HepG2 (cell line): ENCODE data around the gene ATP1A2. TPM values are rescaled to one million over a fixed set of nuclear protein-coding genes. Genes with fewer than 3 reads are reported as not detected.

Experiments
- CEBPG ChIP-seq: IDR thresholded peaks from 2 replicates; pipeline ENCODE4 v1.6.1; 2016
- CENPT ChIP-seq: sonication (generic); formaldehyde crosslinking; IDR thresholded peaks from 2 replicates; pipeline ENCODE4 v1.8.0; 2022; ENCODE audit warnings: low read depth, mild to moderate bottlenecking, moderate library complexity, missing genetic modification reagents
- FOXC1 ChIP-seq: sonication (generic); formaldehyde crosslinking; IDR thresholded peaks from 2 replicates; pipeline ENCODE4 v1.8.0; 2022; ENCODE audit warnings: mild to moderate bottlenecking, missing genetic modification reagents, borderline replicate concordance
- HNRNPUL1 ChIP-seq: fragments of 200-400 bp; formaldehyde crosslinking; IDR thresholded peaks from 2 replicates; pipeline ENCODE4 v1.6.1; 2017; ENCODE audit warnings: low read depth, mild to moderate bottlenecking, low read length, moderate library complexity
- NBN ChIP-seq: fragments of 450-650 bp; conservative IDR thresholded peaks from 2 replicates; pipeline ENCODE4 v1.6.1; 2017
- NFIB ChIP-seq: sonication (generic); formaldehyde crosslinking; IDR thresholded peaks from 2 replicates; pipeline ENCODE4 v1.9.0; 2021; ENCODE audit warnings: missing genetic modification reagents, mild to moderate bottlenecking, borderline replicate concordance
- NR2F1 ChIP-seq, 2 experiments: fragments of 450-650 bp in 1 of 2; formaldehyde crosslinking in 1 of 2; IDR thresholded peaks; 2 replicates each; pipeline versions ENCODE4 v1.5.0 to v1.6.1; 2016 to 2020; ENCODE audit warnings: mild to moderate bottlenecking in 1 of 2, missing compliant biosample characterization in 1 of 2, missing genetic modification reagents in 1 of 2, moderate library complexity in 1 of 2
- PHF21A ChIP-seq: sonication (generic); formaldehyde crosslinking; IDR thresholded peaks from 2 replicates; pipeline ENCODE4 v1.5.0; 2020; ENCODE audit warnings: mild to moderate bottlenecking, missing genetic modification reagents
- SOX5 ChIP-seq: IDR thresholded peaks from 2 replicates; pipeline ENCODE4 v1.6.1; 2016; ENCODE audit warnings: borderline replicate concordance
- TBX2 ChIP-seq: sonication (generic); formaldehyde crosslinking; IDR thresholded peaks from 2 replicates; pipeline ENCODE4 v1.5.0; 2020; ENCODE audit warnings: missing genetic modification reagents, mild to moderate bottlenecking, borderline replicate concordance
- ZBTB1 ChIP-seq: sonication (generic); formaldehyde crosslinking; IDR thresholded peaks from 2 replicates; pipeline ENCODE4 v1.4.0; 2020; ENCODE audit warnings: missing genetic modification reagents, borderline replicate concordance
- ZEB1 ChIP-seq: IDR thresholded peaks from 2 replicates; pipeline ENCODE4 v1.6.1; 2012; ENCODE audit warnings: mild to moderate bottlenecking, low read depth, inconsistent platforms; ENCODE audit not compliant: insufficient replicate concordance
- ZFY ChIP-seq: sonication (generic); formaldehyde crosslinking; IDR thresholded peaks from 2 replicates; pipeline ENCODE4 v1.4.0; 2020; ENCODE audit warnings: missing genetic modification reagents
- ZNF382 ChIP-seq: sonication (generic); formaldehyde crosslinking; IDR thresholded peaks from 2 replicates; pipeline ENCODE4 v1.5.0; 2020; ENCODE audit warnings: missing genetic modification reagents, mild to moderate bottlenecking, borderline replicate concordance
- ZNF780A ChIP-seq: sonication (generic); formaldehyde crosslinking; IDR thresholded peaks from 2 replicates; pipeline ENCODE4 v1.8.0; 2022; ENCODE audit warnings: mild to moderate bottlenecking, missing genetic modification reagents, moderate library complexity
- ZNF839 ChIP-seq: sonication (generic); formaldehyde crosslinking; IDR thresholded peaks from 2 replicates; pipeline ENCODE4 v1.4.0; 2020; ENCODE audit warnings: missing genetic modification reagents, mild to moderate bottlenecking, borderline replicate concordance
- polyA plus RNA-seq, 8 experiments: library from polyadenylated mRNA; depleted of rRNA in 3 of 8; stranded (reverse) in 7 of 8; unstranded in 1 of 8; fragments of >200 nt; fragmentation: Illumina TruSeq in 4 of 8; extraction: Trizol in 4 of 8; gene quantifications; 2 replicates each; pipeline versions ENCODE4 v1.2.1 to v1.2.3, GENCODE V29; 2011 to 2016; ENCODE audit warnings: low read depth in 4 of 8, missing spikeins in 1 of 8, mixed read lengths in 1 of 8; ENCODE audit not compliant: insufficient read depth in 1 of 8
- total RNA-seq, 5 experiments: library from RNA; depleted of rRNA; stranded (reverse); fragments of >200 nt; fragmentation: Illumina TruSeq; extraction: Trizol; gene quantifications; 2 replicates each; pipeline ENCODE4 v1.2.3, GENCODE V29; 2016; ENCODE audit warnings: low read depth in 1 of 5
- TF ChIP-seq, protein P1 (sequence below): sonication (generic); formaldehyde crosslinking; IDR thresholded peaks from 2 replicates; pipeline ENCODE4 v1.5.1; 2020; ENCODE audit warnings: missing genetic modification reagents, mild to moderate bottlenecking, borderline replicate concordance
- TF ChIP-seq, protein P2 (sequence below): IDR thresholded peaks from 2 replicates; pipeline ENCODE4 v1.6.1; 2018; ENCODE audit warnings: missing genetic modification reagents
- TF ChIP-seq, protein P3 (sequence below): sonication (generic); formaldehyde crosslinking; IDR thresholded peaks from 2 replicates; pipeline ENCODE4 v1.5.0; 2020; ENCODE audit warnings: missing genetic modification reagents
- TF ChIP-seq, protein P4 (sequence below): IDR thresholded peaks from 2 replicates; pipeline ENCODE4 v1.6.1; 2016; ENCODE audit warnings: missing compliant biosample characterization, missing genetic modification reagents, borderline replicate concordance
- TF ChIP-seq, protein P5 (sequence below), 2 experiments: IDR thresholded peaks; 2 replicates each; pipeline ENCODE4 v1.6.1; 2011 to 2012; ENCODE audit warnings: low read length in 2 of 2, borderline replicate concordance in 1 of 2, low read depth in 1 of 2, mild to moderate bottlenecking in 1 of 2, moderate library complexity in 1 of 2

The ATP1A2 gene
- total and polyA plus RNA-seq, 2 of the 13 experiments (the other 11 are each of a cell fraction or from before 2014, with no cell fraction given): 0.16 TPM; not detected in 1

DNA sequence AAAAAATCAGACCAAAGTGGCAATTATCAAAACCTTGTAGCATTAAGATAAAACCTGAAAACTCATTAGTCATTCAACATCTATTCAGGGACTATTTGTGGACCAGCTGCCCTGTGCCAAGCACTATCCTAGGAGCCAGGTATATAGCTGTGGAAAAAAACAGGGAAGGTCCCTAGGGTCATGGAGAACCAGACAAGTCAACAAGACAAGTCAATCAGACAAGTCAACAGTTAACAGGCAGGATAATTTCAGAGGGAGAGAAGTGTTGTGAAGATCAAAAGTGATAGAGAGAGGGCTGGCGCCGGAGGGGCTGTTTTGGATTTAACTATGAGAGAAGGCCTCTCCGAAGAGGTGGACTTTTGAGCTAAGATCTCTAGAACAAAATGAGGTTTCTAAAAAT is 32.6 kb downstream of the ATP1A2 start (continued):
- no peak for TF ChIP-seq ZBTB1 (CRISPR knock-in tag)
- TF ChIP-seq HNRNPUL1: no peak
- TF ChIP-seq, protein P1, sequence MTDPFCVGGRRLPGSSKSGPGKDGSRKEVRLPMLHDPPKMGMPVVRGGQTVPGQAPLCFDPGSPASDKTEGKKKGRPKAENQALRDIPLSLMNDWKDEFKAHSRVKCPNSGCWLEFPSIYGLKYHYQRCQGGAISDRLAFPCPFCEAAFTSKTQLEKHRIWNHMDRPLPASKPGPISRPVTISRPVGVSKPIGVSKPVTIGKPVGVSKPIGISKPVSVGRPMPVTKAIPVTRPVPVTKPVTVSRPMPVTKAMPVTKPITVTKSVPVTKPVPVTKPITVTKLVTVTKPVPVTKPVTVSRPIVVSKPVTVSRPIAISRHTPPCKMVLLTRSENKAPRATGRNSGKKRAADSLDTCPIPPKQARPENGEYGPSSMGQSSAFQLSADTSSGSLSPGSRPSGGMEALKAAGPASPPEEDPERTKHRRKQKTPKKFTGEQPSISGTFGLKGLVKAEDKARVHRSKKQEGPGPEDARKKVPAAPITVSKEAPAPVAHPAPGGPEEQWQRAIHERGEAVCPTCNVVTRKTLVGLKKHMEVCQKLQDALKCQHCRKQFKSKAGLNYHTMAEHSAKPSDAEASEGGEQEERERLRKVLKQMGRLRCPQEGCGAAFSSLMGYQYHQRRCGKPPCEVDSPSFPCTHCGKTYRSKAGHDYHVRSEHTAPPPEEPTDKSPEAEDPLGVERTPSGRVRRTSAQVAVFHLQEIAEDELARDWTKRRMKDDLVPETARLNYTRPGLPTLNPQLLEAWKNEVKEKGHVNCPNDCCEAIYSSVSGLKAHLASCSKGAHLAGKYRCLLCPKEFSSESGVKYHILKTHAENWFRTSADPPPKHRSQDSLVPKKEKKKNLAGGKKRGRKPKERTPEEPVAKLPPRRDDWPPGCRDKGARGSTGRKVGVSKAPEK (CRISPR knock-in tag): no peak
- TF ChIP-seq, protein P2, sequence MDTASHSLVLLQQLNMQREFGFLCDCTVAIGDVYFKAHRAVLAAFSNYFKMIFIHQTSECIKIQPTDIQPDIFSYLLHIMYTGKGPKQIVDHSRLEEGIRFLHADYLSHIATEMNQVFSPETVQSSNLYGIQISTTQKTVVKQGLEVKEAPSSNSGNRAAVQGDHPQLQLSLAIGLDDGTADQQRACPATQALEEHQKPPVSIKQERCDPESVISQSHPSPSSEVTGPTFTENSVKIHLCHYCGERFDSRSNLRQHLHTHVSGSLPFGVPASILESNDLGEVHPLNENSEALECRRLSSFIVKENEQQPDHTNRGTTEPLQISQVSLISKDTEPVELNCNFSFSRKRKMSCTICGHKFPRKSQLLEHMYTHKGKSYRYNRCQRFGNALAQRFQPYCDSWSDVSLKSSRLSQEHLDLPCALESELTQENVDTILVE: no peak
- TF ChIP-seq, protein P3, sequence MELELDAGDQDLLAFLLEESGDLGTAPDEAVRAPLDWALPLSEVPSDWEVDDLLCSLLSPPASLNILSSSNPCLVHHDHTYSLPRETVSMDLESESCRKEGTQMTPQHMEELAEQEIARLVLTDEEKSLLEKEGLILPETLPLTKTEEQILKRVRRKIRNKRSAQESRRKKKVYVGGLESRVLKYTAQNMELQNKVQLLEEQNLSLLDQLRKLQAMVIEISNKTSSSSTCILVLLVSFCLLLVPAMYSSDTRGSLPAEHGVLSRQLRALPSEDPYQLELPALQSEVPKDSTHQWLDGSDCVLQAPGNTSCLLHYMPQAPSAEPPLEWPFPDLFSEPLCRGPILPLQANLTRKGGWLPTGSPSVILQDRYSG: no peak
- no peak for TF ChIP-seq ZEB1
- TF ChIP-seq TBX2 (CRISPR knock-in tag): peak; percentile 82; the same call in 1 of the 2 replicates
- TF ChIP-seq CEBPG (CRISPR knock-in tag): no peak
- no peak for TF ChIP-seq FOXC1 (CRISPR knock-in tag)
- peak; percentile 35 for TF ChIP-seq PHF21A (CRISPR knock-in tag)
- TF ChIP-seq ZNF780A (CRISPR knock-in tag): no peak
- no peak for TF ChIP-seq ZFY (CRISPR knock-in tag)
- TF ChIP-seq ZNF382 (CRISPR knock-in tag): no peak
- no peak for TF ChIP-seq CENPT (CRISPR knock-in tag)
- no peak for TF ChIP-seq NBN
- TF ChIP-seq, protein P4, sequence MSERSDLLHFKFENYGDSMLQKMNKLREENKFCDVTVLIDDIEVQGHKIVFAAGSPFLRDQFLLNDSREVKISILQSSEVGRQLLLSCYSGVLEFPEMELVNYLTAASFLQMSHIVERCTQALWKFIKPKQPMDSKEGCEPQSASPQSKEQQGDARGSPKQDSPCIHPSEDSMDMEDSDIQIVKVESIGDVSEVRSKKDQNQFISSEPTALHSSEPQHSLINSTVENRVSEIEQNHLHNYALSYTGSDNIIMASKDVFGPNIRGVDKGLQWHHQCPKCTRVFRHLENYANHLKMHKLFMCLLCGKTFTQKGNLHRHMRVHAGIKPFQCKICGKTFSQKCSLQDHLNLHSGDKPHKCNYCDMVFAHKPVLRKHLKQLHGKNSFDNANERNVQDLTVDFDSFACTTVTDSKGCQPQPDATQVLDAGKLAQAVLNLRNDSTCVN (CRISPR knock-in tag): no peak
- TF ChIP-seq, protein P5, sequence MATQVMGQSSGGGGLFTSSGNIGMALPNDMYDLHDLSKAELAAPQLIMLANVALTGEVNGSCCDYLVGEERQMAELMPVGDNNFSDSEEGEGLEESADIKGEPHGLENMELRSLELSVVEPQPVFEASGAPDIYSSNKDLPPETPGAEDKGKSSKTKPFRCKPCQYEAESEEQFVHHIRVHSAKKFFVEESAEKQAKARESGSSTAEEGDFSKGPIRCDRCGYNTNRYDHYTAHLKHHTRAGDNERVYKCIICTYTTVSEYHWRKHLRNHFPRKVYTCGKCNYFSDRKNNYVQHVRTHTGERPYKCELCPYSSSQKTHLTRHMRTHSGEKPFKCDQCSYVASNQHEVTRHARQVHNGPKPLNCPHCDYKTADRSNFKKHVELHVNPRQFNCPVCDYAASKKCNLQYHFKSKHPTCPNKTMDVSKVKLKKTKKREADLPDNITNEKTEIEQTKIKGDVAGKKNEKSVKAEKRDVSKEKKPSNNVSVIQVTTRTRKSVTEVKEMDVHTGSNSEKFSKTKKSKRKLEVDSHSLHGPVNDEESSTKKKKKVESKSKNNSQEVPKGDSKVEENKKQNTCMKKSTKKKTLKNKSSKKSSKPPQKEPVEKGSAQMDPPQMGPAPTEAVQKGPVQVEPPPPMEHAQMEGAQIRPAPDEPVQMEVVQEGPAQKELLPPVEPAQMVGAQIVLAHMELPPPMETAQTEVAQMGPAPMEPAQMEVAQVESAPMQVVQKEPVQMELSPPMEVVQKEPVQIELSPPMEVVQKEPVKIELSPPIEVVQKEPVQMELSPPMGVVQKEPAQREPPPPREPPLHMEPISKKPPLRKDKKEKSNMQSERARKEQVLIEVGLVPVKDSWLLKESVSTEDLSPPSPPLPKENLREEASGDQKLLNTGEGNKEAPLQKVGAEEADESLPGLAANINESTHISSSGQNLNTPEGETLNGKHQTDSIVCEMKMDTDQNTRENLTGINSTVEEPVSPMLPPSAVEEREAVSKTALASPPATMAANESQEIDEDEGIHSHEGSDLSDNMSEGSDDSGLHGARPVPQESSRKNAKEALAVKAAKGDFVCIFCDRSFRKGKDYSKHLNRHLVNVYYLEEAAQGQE (IDR thresholded peaks at IDR 0.05; ENCODE audit: borderline replicate concordance in 1 of 2, low read depth in 1 of 2, low read length in 2 of 2): no peak
- peak; percentile 48 to 84; a peak in 3 of 4 replicates for TF ChIP-seq NR2F1 (CRISPR knock-in tag; IDR thresholded peaks at IDR 0.05)
- TF ChIP-seq ZNF839 (CRISPR knock-in tag): no peak
- no peak for TF ChIP-seq NFIB (CRISPR knock-in tag)
- TF ChIP-seq SOX5 (CRISPR knock-in tag): peak; percentile 38; the same call in 1 of the 2 replicates
